GM21737 (cell line): ENCODE data around the gene ACO2.
"Not testable (repeated sequence)": the region's sequence is repeated elsewhere in the genome, so short reads cannot be mapped to it uniquely, and the experiment has no call there.

Source experiments
- ATAC-seq: cut with Tn5 transposase; IDR thresholded peaks from one replicate; pipeline ENCODE4 v1.9.1; 2021; ENCODE audit warnings: mild to moderate bottlenecking, moderate library complexity; ENCODE audit not compliant: unreplicated experiment

Gene ACO2

GRCh38 chr22:41468381-41469217, at the start of gene ACO2, which contains the start of gene PHF5A:
ACO2 (plus strand) TSS chr22:41469117; CDS start chr22:41469147, 30 bp downstream.
PHF5A (minus strand) TSS chr22:41468692; CDS start chr22:41468653, 39 bp downstream.
- peak; percentile 86 for ATAC-seq

GRCh38 chr22:41425660-41426365, 43.1 kb upstream of the ACO2 start:
- no peak for ATAC-seq

- no peak for ATAC-seq
These were observed 39.5 kb upstream of the ACO2 start for GRCh38 chr22:41429232-41429950.

GRCh38 chr22:41429951-41430332, 39.0 kb upstream of the ACO2 start:
- ATAC-seq: no peak

DNA sequence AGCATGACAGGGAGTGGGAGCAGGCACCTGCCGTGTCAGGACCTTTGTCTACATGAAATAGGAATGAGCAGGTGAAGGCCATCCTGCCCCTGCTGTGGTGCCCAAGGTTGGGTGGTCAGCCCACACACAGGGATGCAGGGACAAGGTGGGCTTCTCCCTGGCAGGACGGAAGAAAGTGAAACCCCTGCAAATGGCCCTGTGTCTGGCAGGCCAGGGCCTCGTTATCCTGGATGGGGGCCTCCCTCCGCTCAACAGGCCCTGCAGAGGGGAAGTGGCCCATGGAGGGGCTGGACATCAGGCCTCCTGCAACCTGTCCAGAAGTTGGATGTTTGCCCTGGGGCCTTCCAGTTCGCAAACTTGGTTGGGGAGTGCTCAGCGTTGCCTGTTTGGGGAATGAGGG, 37.3 kb upstream of the ACO2 start:
- no peak for ATAC-seq

GRCh38 chr22:41433480-41433879, 35.4 kb upstream of the ACO2 start:
- ATAC-seq: not testable (repeated sequence)

DNA sequence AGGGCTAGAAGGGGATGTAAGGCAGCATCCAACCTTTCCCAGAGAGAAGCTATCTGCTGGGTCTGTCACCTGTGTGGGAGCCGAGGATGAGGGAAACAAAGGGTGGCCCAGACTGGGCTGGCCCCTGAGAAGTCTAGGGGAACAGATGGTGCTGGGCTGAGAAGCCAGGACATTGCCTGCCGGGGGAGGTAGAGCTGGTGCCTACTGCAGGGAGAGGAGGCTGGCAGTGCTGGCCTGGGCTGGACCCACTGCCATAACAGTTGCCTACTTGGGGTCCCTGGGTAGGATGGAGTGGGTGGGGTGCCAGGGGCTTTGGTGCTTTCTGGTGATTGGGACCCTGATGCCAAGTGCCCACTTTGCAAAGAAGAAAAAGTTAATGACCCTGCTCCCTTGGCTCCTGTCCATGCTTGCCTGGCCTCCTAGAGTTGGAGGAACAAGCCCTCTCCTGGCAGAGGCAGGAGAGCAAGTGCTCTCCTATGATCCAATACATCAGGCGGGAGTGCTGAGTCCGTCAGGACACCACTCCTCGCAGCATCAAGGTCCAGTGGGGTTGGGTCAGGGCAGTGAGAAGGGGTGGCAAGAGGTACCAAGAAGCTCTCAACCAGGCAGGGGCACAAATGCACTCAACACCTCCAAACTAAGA, 34.4 kb upstream of the ACO2 start:
- ATAC-seq: not testable (repeated sequence)

- ATAC-seq: no peak
These were observed 33.4 kb upstream of the ACO2 start for GRCh38 chr22:41435560-41435959.

- ATAC-seq: no peak
These were observed 32.4 kb upstream of the ACO2 start for GRCh38 chr22:41436322-41437113.

DNA sequence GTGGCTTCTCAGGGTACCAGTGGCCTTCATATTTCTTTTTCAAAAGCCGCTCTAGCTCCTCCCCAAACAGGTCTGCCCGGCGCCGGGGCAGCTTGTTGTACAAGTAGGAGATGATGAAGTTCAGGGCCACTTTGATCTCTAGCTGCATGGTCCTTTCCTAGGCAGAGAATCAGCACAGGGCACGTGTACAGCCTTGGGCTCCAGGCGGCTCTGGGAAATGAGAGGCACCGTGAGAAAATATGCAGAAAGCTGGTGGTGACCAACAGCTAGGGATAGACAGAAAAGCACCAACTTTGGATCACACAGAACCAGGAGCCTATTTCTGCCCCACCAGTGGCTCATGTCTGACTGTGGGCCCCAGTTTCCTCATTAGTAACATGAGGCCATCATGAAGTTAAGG, 31.7 kb upstream of the ACO2 start:
- ATAC-seq: no peak

DNA sequence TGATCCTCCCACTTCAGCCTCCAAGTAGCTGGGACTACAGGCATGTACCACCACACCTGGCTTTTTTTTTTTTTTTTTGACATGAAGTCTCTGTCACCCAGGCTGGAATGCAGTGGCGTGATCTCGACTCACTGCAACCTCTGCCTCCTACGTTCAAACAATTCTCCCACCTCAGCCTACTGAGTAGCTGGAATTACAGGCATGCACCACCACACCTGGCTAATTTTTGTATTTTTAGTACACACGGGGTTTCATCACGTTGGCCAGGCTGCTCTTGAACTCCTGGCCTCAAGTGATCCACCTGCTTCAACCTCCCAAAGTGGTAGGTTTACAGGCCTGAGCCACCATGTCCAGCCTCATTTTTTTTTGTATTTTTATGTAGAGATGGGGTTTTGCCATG, 28.4 kb upstream of the ACO2 start:
- ATAC-seq: not testable (repeated sequence)

GRCh38 chr22:41442240-41442792, 26.6 kb upstream of the ACO2 start:
- ATAC-seq: no peak

- ATAC-seq: peak; percentile 46
These were observed 24.4 kb upstream of the ACO2 start for GRCh38 chr22:41444360-41445128.

GRCh38 chr22:41445129-41446056, 23.5 kb upstream of the ACO2 start:
- ATAC-seq: no peak

DNA sequence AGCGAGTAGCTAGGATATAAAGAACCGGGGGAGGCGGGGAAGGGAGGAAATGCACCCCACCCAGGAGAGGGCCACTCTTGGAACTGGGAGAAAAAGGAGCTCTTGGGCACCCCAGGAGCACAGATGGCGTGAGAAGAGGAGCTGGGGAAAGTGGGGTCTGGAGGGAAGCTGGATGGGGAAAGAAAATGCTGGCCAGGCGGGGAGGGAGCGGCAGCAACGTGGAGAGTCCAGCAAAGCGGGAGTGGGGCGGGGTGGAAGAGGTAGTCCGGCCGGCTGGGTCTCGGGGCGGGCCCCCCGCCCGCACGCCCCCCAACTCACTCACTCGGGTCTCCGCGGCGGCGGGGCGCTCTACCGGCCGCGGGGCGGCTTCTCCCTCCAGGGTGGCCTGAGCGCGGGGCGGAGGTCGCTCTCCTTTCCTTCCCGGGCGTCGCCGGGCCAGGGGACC, 22.8 kb upstream of the ACO2 start:
- no peak for ATAC-seq

- peak; percentile 44 for ATAC-seq
These were observed 22.1 kb upstream of the ACO2 start, which contains the start of gene TOB2 for GRCh38 chr22:41446639-41447434. TOB2 (minus strand) TSS chr22:41446801; CDS start chr22:41437345, 9,456 bp downstream.
